Neural cell (in vitro differentiated cells): ENCODE measurements around the gene PRR33. TPM values are rescaled to one million over a fixed set of nuclear protein-coding genes. Genes with fewer than 3 reads are reported as not detected.

ENCODE experiments used
- H2AFZ ChIP-seq: fragments of 200-600, 300-800 bp; sonication (generic), shearing (Covaris generic); 2 replicates; pipeline ENCODE4 v1.6.0; 2014; ENCODE audit warnings: low read depth, mild to moderate bottlenecking, antibody characterized with exemption, low read length, moderate library complexity
- H3F3A ChIP-seq: fragments of 200-600 bp; shearing (Covaris generic); 2 replicates; pipeline ENCODE4 v1.6.1; 2016; ENCODE audit warnings: mild to moderate bottlenecking, moderate library complexity, mixed read lengths, antibody characterized with exemption, low read length; ENCODE audit not compliant: insufficient read depth, poor library complexity, severe bottlenecking
- H3K27ac ChIP-seq: fragments of 200-600, 300-800 bp; sonication (generic), shearing (Covaris generic); 2 replicates; pipeline ENCODE4 v1.5.1; 2014; ENCODE audit warnings: mild to moderate bottlenecking, low read length, moderate library complexity
- H3K27me3 ChIP-seq: fragments of 300-800, 200-600 bp; sonication (generic), shearing (Covaris generic); 2 replicates; pipeline ENCODE4 v1.6.0; 2014; ENCODE audit warnings: mild to moderate bottlenecking, low read depth, low read length, moderate library complexity; ENCODE audit not compliant: insufficient read depth
- H3K36me3 ChIP-seq: fragments of 300-800, 200-600 bp; sonication (generic), shearing (Covaris generic); 2 replicates; pipeline ENCODE4 v1.5.1; 2014; ENCODE audit warnings: mild to moderate bottlenecking, antibody characterized with exemption, low read length, moderate library complexity; ENCODE audit not compliant: insufficient read depth
- H3K4me2 ChIP-seq: fragments of 300-800, 200-600 bp; sonication (generic), shearing (Covaris generic); 2 replicates; pipeline ENCODE4 v1.6.0; 2014; ENCODE audit warnings: mild to moderate bottlenecking, low read length
- H3K4me3 ChIP-seq: fragments of 300-800, 200-600 bp; sonication (generic), shearing (Covaris generic); 2 replicates; pipeline ENCODE4 v1.5.1; 2014; ENCODE audit warnings: mild to moderate bottlenecking, low read length, moderate library complexity
- H3K79me2 ChIP-seq: fragments of 200-600 bp; shearing (Covaris generic); replicated peaks from 2 replicates; pipeline ENCODE4 v1.6.0; 2014; ENCODE audit warnings: mild to moderate bottlenecking, low read length, moderate library complexity; ENCODE audit not compliant: insufficient read depth
- H3K9ac ChIP-seq: fragments of 300-800, 200-600 bp; sonication (generic), shearing (Covaris generic); 2 replicates; pipeline ENCODE4 v1.6.1; 2016; ENCODE audit warnings: mild to moderate bottlenecking, low read length, mixed read lengths
- H3K9me2 ChIP-seq: fragments of 200-600 bp; shearing (Covaris generic); 2 replicates; pipeline ENCODE4 v1.6.1; 2016; ENCODE audit warnings: mild to moderate bottlenecking, low read length, mixed read lengths; ENCODE audit not compliant: insufficient read depth
- H3K9me3 ChIP-seq: fragments of 200-600, 300-800 bp; sonication (generic), shearing (Covaris generic); 2 replicates; pipeline ENCODE4 v1.6.1; 2016; ENCODE audit warnings: mild to moderate bottlenecking, mixed run types, low read length, moderate library complexity, mixed read lengths
- H4K20me1 ChIP-seq: fragments of 200-600 bp; shearing (Covaris generic); 2 replicates; pipeline ENCODE4 v1.6.1; 2016; ENCODE audit warnings: mild to moderate bottlenecking, mixed run types; ENCODE audit not compliant: insufficient read depth
- EP300 ChIP-seq: fragments of 450-650 bp; conservative IDR thresholded peaks from 2 replicates; pipeline ENCODE4 v1.6.1; 2014; ENCODE audit warnings: antibody characterized with exemption, mild to moderate bottlenecking, moderate library complexity; ENCODE audit not compliant: poor library complexity, severe bottlenecking
- EZH2 ChIP-seq: fragments of 200-600, 300-800 bp; shearing (Covaris generic), sonication (generic); IDR thresholded peaks from 2 replicates; pipeline ENCODE4 v1.6.1; 2014; ENCODE audit warnings: antibody characterized with exemption, low read length, borderline replicate concordance, mild to moderate bottlenecking; ENCODE audit not compliant: insufficient read depth, poor library complexity, severe bottlenecking
- MXI1 ChIP-seq: fragments of 450-650 bp; conservative IDR thresholded peaks from 2 replicates; pipeline ENCODE4 v1.6.1; 2014; ENCODE audit warnings: antibody characterized with exemption, mild to moderate bottlenecking; ENCODE audit not compliant: poor library complexity, severe bottlenecking
- POLR2AphosphoS5 ChIP-seq: IDR thresholded peaks from 2 replicates; pipeline ENCODE4 v1.6.1; 2012
- RAD21 ChIP-seq: fragments of 450-650 bp; conservative IDR thresholded peaks from 2 replicates; pipeline ENCODE4 v1.6.1; 2014; ENCODE audit warnings: antibody characterized with exemption, mild to moderate bottlenecking, moderate library complexity
- SMC3 ChIP-seq: fragments of 450-650 bp; conservative IDR thresholded peaks from 2 replicates; pipeline ENCODE4 v1.6.1; 2014; ENCODE audit warnings: antibody characterized with exemption, mild to moderate bottlenecking, moderate library complexity; ENCODE audit not compliant: poor library complexity
- TAF1 ChIP-seq: IDR thresholded peaks from 2 replicates; pipeline ENCODE4 v1.6.1; 2012; ENCODE audit warnings: low read depth
- polyA plus RNA-seq: library from polyadenylated mRNA; depleted of rRNA; stranded (reverse); fragments of >200 nt; gene quantifications from 2 replicates; pipeline ENCODE4 v1.2.3, GENCODE V29; 2014
- TF ChIP-seq, protein P1 (sequence below): IDR thresholded peaks from 2 replicates; pipeline ENCODE4 v1.6.1; 2012; ENCODE audit warnings: borderline replicate concordance
- TF ChIP-seq, protein P2 (sequence below): fragments of 450-650 bp; IDR thresholded peaks from 2 replicates; pipeline ENCODE4 v1.5.1; 2014; ENCODE audit warnings: antibody characterized with exemption, mild to moderate bottlenecking, moderate library complexity; ENCODE audit not compliant: poor library complexity, severe bottlenecking

PRR33 gene
- polyA plus RNA-seq, 1 donor from 2014 or later, result not detected

DNA sequence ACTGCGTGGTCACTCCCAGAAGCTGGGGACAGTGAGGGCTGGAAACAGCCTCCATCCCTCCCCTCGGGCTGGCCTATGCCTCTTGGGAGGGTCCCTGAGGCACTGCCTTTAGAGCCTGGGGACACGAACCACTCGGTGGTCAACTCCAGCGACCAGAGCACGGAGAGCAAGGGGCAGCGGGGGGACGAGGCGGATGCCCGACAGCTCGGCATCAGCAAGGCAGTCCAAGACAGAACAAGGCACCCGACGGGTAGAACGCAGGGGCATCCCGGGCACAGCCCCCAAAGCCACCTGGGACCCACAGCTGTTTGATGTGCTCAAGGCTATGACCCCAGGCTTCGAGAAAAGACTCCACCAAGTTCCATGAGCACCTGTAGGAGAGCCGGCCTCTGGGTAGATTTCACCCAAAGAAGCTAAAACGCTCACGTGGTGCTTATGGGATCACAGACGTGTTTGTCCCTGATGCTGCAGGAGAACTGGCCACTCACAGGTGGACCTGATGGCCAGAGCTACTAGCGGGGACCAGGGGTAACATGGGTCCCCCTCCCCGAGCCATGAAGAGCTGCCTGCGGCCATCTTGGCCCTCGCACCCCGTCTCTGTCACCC lies 39.3 kb downstream of the PRR33 start:
- H3K27ac ChIP-seq, result no peak overlapping the region
- H3K9me3 ChIP-seq, result no peaks in the 10 kb centered on the region

DNA sequence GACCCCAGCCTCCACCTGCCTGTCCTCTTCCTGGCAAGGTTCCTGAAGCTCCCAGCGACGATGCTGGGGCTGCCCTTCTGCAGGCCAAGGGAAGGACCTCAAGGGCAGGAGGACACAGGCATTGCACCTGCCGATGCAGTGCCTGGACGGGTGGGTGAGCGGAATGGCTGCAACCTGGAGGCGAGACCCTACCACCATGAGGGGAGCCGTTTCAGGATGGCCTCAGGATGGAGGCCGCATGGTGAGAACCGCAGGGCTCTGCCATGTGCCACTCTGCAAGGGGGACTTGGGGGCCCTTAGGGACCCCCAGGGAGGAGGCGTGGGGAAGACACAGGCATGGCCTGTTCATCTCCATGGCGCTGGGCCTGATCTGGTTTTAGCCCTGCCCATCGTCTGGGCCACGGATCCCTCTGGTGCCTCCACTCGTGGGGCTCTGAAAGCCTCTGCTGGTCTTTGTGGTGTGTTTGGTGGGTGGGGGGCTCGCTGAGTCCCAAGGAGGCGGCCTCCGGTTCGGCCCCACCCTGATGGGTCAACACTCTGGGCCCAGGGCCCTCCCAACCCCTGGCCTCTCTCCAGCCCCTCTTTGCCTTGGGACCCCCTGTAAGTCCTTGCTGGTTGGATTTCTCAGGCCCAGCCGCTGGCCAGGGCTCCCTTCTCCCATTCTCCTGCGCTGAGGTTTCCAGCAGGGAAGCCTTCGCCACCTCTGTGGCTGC lies 40.1 kb downstream of the PRR33 start:
- H4K20me1 ChIP-seq, result no peaks in the 10 kb centered on the region
- H3K27me3 ChIP-seq, result no peaks in the 10 kb centered on the region
- no peak overlapping the region for H3K4me3 ChIP-seq
- no peak overlapping the region for H3K9ac ChIP-seq
- H3F3A ChIP-seq, result no peaks in the 10 kb centered on the region
- H3K27ac ChIP-seq, result no peak overlapping the region
- H3K79me2 ChIP-seq, result no peaks in the 10 kb centered on the region
- no peaks in the 10 kb centered on the region for H3K9me3 ChIP-seq
- H2AFZ ChIP-seq, result no peak overlapping the region
- TF ChIP-seq RAD21 (no peak), SMC3 (no peak), EP300 (no peak)
- TF ChIP-seq, protein P1, sequence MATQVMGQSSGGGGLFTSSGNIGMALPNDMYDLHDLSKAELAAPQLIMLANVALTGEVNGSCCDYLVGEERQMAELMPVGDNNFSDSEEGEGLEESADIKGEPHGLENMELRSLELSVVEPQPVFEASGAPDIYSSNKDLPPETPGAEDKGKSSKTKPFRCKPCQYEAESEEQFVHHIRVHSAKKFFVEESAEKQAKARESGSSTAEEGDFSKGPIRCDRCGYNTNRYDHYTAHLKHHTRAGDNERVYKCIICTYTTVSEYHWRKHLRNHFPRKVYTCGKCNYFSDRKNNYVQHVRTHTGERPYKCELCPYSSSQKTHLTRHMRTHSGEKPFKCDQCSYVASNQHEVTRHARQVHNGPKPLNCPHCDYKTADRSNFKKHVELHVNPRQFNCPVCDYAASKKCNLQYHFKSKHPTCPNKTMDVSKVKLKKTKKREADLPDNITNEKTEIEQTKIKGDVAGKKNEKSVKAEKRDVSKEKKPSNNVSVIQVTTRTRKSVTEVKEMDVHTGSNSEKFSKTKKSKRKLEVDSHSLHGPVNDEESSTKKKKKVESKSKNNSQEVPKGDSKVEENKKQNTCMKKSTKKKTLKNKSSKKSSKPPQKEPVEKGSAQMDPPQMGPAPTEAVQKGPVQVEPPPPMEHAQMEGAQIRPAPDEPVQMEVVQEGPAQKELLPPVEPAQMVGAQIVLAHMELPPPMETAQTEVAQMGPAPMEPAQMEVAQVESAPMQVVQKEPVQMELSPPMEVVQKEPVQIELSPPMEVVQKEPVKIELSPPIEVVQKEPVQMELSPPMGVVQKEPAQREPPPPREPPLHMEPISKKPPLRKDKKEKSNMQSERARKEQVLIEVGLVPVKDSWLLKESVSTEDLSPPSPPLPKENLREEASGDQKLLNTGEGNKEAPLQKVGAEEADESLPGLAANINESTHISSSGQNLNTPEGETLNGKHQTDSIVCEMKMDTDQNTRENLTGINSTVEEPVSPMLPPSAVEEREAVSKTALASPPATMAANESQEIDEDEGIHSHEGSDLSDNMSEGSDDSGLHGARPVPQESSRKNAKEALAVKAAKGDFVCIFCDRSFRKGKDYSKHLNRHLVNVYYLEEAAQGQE, result no peak
- H3K9me2 ChIP-seq, result no peaks in the 10 kb centered on the region
- no peaks in the 10 kb centered on the region for H3K36me3 ChIP-seq
- no peak overlapping the region for H3K4me2 ChIP-seq

More for the DNA sequence above, 39.3 kb downstream of the PRR33 start:
- no peaks in the 10 kb centered on the region for H4K20me1 ChIP-seq
- no peaks in the 10 kb centered on the region for H3K79me2 ChIP-seq
- no peak overlapping the region for H3K9ac ChIP-seq
- H3K4me2 ChIP-seq, result no peak overlapping the region
- H3K4me3 ChIP-seq, result no peak overlapping the region
- no peak overlapping the region for H2AFZ ChIP-seq
- no peak for TF ChIP-seq EP300
- TF ChIP-seq, protein P1, result no peak
- no peak for TF ChIP-seq RAD21
- TF ChIP-seq POLR2AphosphoS5, result no peak
- TF ChIP-seq SMC3, result no peak
- no peak for TF ChIP-seq EZH2
- no peak for TF ChIP-seq TAF1
- no peak for TF ChIP-seq MXI1
- TF ChIP-seq, protein P2, sequence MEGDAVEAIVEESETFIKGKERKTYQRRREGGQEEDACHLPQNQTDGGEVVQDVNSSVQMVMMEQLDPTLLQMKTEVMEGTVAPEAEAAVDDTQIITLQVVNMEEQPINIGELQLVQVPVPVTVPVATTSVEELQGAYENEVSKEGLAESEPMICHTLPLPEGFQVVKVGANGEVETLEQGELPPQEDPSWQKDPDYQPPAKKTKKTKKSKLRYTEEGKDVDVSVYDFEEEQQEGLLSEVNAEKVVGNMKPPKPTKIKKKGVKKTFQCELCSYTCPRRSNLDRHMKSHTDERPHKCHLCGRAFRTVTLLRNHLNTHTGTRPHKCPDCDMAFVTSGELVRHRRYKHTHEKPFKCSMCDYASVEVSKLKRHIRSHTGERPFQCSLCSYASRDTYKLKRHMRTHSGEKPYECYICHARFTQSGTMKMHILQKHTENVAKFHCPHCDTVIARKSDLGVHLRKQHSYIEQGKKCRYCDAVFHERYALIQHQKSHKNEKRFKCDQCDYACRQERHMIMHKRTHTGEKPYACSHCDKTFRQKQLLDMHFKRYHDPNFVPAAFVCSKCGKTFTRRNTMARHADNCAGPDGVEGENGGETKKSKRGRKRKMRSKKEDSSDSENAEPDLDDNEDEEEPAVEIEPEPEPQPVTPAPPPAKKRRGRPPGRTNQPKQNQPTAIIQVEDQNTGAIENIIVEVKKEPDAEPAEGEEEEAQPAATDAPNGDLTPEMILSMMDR, result no peak
- no peaks in the 10 kb centered on the region for H3K36me3 ChIP-seq
- H3K27me3 ChIP-seq, result no peaks in the 10 kb centered on the region
- no peaks in the 10 kb centered on the region for H3F3A ChIP-seq
- H3K9me2 ChIP-seq, result no peaks in the 10 kb centered on the region
